Right hindlimb (tissue), 1 donor: ENCODE results near the gene SMPD2.
A peak's percentile ranks its signal among the peaks of the same experiment; 100 is the strongest.
"Not testable (repeated sequence)": the region's sequence is repeated elsewhere in the genome, so short reads cannot be mapped to it uniquely, and the experiment has no call there.

Experiments used
- DNase-seq: peaks from one replicate; pipeline ENCODE4 v3.0.0-alpha.2; 2018

The SMPD2 gene

DNA sequence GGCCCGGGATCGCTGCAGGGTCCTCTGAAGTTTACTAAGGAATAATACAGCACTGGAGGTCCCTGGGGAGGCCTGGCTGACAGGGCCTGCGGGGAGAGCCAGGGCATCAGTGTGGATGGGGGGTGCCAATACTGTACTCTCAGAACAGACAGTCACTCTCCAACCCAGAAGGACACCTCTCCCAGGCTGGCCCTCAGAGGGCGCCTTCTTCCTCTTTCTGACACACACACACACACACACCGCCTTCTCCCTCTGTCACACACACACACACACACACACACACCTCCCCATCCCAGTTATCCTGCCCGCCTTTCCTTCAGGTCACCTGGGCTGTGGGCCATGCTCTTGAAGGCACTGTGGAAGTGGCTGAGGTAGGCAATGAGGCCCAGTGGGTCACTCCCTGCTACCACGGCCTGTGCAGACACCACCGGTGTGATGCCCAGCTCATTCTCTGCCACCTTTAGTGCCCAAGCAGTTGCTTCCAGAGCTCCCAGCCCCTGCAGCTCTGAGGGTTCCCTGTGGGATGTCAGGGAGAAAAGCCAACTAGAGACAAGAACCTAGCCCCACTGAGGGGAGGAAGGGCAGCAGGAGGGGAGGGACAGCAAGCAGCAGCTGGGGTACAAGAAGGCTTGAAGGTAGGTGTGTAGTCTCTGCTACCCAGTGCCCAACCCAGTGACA, 7.5 kb downstream of the SMPD2 start:
- DNase-seq: no peak

DNA sequence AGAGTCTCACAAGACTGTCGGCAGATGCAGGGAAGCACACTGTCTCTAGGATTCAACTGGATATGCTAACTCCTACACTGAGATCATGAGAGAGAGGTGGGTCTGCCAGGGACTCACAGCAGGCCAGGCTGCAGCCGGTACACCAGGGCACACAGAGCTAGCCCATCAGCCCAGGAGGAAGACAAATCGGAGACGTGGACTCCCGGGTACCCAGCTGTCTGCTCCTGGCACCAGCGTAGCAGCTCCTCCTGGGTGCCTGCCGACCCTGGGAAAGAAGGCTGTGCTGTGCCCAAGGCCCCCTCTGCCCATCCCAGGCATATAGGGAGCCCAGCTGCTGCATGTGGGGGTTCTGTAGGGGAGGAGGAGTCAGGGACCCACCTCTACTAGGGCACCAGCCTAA, 8.1 kb downstream of the SMPD2 start:
- no peak for DNase-seq

DNA sequence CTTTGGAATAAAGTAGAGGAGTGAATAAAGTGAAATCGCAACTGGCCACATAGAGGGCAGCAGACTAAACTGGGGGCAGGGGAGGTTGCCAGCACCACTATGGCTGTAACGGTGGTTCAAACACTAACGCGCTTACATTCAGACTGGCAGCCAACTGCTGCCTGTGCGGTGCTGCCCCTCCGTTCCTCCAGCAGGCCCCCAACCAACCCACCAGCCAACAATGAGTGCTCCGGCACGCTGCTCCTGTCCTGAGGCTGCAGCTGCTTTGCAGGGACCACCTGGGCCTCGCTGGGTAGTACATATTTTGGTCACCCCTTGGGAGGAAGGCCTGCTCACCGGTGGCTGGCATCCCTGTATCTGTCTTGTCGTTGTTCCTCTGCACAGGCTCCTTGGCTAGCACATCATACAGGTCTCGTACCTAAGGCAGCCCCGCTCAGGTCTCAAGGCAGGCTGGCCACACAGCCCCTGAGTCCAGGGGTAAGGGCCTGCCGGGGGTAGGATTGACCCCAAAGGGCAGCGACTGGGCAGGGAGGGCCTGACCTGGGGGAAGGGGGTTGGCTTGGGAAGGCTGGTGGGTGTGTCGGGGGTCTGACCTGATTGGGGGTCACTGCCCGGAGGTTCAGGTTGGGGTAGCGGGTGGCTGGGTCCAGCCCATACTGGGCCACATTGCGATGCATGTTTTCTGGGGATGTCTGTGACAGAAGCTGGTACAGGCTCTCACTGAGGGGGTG, 8.7 kb downstream of the SMPD2 start:
- no peak for DNase-seq

DNA sequence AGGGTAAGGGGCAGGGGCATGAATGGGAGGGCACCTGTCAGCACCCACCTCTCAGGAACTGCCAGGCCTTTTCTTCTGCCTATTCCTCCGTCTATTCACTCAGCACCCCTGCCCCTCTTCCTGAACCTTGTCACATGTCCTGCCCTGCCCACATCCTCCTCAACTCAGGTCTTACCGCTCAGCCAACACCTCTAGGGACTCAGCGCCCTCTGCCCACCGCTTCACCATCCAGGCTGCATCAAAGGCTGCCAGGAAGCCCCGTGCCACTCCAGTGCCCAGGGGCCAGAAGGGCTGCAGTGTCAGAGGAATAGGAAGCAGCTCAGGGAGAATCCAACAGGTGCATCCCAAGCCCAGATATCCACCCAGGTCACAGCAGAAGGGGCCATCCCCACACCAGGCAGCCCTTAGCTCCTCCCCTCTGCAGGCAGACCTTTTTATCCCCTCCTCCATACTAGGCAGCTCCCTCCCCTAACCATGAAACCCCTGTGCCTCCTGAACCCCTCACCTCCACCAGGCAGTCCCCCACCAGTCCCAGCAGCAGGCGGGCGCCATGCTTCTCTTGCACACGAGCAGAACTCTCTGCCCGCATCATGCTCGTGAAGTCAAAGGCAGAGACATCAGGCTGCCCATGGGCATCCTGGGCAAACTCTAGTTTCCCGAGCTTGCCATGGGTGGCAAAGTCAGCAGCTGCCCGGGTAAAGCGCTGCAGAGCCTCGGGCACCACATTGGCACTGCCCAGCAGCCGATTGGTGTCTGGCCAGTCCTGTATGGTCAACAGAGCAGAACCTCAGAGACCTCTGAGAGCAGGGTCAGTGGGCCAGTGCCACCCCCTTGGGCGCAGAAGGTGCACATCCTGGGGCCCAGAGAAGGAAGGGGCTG, 9.5 kb downstream of the SMPD2 start:
- no peak for DNase-seq

DNA sequence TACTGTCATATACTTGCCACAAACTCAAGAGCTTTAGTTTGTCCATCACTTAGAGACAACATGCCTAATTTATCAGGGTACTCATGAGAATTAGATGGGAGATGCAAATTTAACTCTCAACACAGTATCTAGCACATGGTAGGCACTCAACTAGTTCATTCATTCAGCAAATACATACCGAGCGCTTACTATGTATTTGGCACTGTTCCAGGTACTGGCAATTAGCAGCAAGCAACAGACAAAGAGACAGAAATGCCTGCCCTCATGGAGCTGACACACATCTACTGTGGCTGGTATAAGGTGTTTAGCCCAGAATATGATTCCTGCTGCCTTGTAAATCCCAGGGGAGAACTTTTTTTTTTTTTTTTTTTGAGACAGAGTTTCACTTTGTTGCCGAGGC, 10.3 kb downstream of the SMPD2 start:
- DNase-seq: no peak

DNA sequence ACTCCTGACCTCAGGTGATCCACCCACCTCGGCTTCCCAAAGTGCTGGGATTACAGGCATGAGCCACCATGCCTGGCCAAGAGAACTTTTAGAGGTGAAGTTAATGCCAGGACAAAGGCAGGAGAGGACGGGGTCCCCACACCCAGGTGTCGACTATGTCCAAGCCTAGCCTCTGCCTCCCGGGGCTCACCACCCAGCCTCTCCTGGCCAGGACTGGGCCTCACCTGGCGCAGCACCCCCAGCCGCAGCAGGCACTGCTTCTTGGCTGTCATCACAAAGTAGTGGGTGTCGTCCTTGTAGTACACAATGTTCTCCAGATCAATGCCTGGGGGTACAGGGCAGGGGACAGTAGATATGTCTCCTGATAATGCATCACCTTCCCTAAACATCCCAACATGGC, 10.9 kb downstream of the SMPD2 start:
- no peak for DNase-seq

DNA sequence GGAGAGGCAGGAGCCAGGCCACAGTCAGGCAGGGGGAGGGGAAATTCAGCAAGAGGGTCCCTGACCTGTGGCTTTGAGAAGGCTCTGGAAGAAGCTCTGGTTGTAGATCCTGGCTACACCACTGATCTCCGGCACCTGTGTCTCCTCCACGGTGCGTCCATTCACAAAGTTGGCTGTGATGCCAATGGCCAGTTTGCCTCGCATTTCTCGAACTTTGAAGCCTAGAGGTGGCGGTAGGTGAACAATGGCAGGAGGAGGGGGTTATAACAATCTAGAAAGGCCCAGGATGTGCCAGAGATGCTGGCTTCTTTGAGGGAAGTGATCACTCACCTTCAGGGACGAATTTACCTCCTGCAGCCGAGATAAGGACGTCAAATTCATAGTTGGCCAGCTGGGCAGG, 11.7 kb downstream of the SMPD2 start:
- no peak for DNase-seq

DNA sequence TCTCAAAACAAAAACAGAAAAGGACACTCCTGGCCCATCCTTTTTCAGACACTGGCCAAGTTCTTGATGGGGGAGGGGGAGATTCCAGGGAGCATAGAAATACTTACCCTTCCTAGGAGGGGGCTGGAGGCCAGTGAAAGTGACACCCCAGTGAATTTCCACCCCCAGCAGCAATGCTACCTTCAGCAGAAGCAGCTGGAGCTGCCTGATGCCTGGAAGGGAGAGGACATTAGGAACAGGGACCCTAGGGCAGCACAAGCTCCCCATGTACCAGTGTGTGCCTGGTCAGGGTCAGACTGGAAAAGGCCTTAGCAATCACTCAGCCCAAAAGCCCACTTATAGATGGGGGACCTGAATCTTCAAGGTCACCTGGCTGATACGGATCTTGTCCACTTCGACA, 12.6 kb downstream of the SMPD2 start:
- no peak for DNase-seq

DNA sequence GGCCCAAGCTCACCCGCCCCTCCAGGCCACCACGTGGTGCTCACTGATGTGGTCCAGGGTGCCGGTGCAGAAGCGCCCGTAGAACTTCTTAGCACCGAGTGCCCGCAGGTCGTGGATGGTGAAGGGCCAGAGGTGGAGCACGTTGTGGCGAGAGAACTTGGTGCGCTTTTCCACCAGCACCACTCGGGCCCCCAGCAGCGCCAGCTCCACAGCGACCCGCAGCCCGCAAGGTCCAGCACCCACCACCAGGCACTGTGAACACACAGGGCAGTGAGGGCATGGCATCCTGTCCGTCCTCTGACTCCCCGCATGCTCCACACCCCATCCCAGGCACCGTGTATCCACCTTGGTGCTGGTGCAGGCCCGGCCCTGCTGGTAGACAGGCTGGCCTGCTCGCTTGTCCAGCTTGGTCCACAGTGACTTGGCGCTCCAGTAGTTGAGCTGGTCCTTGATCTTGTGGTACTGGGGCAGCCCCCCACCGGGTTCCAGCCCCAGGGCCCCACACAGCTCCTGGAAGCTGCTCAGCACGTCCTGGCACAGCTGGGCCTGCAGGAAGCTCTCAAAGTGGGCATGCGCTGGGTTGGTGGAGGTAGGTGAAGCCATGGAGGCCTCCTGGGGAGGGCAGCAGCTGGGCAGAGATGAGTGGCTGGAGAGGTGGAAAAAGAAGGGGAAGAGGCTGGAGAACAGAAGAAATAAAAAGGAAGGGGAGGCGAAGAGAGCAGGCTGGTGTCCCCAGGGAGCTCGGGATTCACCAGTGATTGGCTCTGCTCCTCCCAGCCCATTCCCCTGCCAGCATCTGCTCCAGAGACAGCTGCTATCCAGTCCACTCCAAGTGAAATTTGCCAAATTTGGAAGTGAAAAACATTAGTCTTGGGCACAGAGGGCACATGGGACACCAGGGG, 13.3 kb downstream of the SMPD2 start:
- DNase-seq: peak; percentile 84

DNA sequence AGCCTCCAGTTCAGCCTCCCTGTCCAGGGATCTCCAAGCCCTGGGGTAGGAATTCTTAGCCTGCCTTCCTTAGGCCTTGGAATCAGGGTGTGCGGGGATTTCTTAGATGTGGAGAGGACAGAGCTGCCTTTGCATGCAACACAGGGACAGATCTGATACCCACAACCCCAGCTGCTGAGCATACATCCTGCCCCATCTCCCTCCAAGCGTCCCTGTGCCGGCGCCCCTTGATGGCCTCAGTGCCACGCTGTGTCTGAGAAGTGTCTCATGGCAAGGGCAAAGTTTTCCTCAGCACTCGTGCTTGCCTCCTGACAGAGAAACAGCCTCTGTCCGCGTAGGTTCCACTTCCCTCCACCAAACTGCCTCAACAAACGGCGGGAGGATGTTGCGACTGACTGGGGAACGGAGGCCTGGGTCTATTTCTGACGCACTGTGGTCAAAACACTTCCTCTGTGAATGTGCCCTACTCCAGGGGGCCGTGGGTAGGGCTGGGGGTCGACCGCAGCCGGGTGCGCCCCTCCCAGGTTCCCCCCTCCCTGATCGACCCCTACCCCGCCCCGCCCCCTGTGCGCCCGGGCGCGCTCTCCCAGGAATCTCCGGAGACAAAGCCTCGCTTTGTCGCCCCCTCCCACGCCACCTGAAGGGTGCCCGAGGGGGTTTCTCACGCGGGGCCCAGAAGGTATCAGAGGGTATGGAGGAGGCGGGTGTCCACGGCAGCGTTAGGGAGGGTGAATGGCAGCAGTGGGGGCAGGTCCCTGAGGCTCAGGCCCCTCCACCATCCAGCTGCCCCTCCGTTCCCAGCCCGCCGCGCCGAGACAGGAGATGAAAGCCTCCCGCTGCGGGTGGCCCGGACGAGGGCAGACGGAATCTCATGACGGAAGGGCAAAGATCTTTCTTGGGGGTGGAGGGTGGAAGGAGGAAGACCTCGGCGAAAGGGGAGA, 14.2 kb downstream of the SMPD2 start:
- DNase-seq: no peak

DNA sequence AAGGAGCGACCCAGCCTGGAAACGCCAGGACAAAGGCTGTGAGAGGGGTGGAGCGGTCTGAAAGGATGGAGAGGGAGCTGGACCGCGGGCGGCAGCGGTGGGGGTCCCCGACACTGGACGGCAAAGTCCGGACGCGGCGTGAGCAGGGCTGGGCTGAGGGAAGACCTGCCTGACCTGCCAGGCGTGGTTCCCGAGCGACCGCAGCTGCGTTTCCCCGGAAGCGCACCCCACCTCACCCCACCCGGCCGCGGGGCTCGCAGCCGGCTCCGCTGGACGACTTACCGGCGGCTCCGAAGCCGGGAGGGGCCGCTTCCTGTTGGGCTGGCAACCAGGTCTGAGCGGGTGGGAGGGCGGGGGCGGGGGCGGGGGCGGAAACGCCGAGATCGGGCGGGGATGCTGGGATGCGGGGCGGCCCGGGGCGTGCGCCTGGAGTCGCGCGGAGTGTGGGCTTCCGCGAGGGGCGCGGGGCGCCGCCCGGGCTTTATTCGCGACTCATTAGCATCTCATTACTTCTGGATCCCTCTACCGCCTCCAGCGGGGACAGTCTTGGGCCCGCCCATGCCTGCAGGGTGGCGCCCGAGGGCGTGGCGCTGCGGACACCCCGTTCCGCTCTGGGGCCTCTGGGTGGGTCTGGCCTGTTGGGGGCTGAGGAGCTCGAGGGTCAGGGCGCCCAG, 15.1 kb downstream of the SMPD2 start, which contains the start of gene MICAL1:
Gene MICAL1, minus strand, starts transcription at position 336 of the 674 bp plus-strand sequence. CDS start 1,576 bp downstream, outside the sequence.
- DNase-seq: peak; percentile 83

DNA sequence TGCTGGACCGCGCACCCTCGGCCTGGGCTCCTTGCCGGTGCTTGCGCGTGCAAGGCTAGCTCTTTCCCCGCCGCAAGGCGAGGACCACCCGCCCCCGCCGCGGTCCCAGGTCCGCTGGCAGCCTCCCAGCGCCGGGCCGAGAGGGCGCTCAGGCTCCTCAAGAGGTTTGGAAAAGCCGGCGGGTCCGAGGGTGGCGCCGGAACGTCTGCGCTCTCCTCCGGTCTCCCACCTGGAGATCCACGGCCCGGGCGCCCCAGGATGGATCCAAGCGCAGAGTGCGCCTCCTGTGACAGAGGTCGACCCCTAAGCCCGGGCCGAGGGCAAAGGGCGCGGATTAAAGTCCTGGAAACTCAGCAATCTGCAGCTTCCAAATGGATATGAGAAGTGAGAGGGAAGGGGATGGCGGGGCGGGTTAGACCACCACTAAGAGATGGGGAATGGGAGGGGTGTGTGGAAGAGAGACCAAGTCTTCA, 15.6 kb downstream of the SMPD2 start:
- DNase-seq: no peak

DNA sequence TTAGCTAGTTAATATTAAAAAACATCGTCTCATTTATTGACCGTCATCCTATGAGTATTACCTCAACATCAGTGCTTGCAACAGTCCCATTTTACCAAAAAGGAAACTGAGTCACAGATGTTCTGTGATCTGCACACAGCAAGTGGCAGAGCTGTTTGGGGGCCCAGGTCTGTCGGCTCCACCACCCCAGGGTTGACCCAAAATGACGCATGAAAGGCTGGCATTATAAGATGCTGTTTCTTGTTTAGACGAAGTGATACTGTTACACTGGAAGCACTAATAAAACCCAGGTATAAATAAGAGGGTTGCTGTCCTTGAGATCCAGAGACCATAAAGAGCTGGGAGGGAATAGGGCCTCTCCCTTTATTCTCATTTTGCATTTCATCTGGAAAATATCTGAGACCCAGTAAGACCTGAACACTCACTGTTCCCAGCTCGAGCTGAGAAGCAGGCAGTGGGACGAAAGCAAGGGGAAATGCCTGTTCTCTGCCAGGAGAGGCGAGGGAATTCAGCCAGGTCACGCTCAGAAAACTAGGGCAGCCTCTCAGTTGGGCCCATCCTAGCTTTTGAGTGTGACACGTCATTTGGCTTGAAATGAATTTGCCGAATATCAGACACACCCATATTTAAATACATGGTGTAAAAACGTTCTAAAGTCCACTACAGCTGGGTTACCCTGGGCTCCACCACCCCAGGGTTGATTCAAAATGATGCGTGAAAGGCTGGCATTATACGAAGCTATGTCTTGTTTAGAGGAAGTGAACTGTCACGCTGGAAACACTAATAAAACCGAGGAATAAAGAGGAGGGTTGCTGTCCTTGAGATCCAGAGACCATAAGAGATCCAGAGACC, 16.4 kb downstream of the SMPD2 start:
- DNase-seq: peak; percentile 78

DNA sequence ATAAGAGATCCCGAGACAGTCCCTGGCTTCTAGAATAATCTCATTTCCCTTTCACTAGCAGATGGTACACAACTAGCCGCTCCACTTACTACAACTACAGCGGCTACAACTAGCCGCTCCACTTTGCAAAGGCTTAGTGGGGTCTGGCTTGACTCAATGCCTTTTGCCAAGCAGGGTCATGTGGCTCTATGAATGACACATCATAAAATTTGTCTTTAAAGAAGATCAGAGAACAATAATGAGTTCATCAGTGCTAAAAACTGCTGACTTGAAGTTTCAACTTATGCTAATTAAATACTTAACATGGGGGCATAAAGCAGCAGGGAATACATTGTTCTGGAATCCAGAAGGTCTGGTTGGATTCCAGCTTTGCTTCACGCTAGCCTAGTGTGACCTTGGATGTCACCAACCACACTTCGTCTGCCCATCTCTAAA, 17.1 kb downstream of the SMPD2 start:
- DNase-seq: no peak

DNA sequence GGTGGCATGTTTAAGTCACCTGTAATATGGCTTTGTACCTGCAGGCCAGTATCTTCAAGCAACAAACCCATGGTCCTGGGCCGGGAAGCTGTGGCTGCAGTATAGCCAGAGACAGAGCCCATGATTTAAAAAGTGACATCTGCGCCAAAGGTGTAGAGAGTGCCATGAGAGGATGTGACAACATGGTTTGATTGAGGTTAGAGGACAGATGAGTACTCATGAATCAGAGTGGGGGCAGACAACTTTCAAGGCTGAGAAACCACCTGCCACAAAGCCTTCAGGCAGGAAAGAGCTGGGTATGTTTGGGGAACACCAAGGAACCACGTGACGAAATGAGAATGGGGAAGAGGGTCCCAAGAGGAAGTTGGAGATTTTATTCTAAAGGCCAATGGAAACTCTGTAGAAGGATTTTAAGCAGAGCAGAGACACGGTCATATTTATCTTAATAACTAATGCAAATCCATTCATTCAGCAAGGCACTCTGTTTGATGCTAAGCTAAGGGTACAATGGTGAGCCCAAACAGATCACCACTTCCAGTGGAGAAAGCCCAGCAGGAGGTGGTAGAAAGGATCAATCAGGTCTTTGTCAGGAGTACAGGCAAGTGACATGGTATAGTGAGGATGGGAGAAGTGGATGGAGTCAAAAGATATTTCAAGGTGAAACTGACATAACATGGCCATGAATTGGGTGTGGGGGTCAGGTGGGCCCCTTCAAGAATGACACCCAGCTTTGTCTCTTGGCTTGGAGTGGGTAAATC, 18.4 kb downstream of the SMPD2 start:
- no peak for DNase-seq

DNA sequence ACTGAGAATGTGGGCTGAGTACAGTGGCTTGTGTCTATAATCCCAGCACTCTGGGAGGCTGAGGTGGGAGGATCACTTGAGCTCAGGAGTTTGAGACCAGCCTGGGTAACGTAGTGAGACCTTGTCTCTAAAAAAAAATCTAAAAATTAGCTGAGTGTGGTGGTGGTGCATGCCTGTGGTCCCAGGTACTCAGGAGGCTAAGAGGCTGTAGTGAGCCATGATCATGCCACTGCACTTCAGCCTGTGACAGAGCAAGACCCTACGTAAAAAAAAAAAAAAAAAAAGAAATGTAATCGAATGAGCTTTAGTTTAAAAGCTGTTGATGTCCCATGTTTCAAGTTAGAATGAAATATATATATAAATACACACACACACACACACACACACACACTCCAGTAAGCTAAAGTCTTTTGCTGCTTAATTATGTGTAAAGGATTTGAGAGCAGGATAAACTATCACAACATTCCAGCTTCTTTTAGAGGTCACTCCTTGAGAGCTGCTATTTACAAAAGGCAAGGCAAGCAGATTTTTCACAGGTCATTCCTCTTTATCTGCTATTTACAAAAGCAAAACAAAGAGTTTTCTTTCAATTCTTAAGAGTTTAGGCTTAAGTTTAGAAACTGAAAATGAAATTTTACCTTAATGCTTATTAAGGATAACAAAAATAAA, 19.8 kb downstream of the SMPD2 start:
- DNase-seq: no peak

DNA sequence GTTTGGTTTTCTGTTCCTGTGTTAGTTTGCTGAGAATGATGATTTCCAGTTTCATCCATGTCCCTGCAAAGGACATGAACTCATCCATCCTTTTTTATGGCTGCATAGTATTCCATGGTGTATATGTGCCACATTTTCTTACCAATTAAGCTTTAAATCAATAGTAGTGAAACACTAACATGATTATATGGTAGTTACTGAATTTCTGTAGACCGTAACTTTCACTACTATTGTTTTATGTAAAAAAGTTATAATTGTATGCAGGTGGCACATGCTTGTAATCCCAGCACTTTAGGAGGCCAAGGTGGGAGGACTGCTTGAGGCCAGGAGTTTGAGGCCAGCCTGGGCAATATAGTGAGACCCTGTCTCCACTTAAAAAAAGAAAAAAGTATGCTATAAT, 20.7 kb downstream of the SMPD2 start:
- DNase-seq: not testable (repeated sequence)
